ENCODE results near the gene CSPG4. TPM values are rescaled to one million over a fixed set of nuclear protein-coding genes. Genes with fewer than 3 reads are reported as not detected.

The CSPG4 gene
- total RNA-seq, 1 donor, result 86.8 TPM

DNA sequence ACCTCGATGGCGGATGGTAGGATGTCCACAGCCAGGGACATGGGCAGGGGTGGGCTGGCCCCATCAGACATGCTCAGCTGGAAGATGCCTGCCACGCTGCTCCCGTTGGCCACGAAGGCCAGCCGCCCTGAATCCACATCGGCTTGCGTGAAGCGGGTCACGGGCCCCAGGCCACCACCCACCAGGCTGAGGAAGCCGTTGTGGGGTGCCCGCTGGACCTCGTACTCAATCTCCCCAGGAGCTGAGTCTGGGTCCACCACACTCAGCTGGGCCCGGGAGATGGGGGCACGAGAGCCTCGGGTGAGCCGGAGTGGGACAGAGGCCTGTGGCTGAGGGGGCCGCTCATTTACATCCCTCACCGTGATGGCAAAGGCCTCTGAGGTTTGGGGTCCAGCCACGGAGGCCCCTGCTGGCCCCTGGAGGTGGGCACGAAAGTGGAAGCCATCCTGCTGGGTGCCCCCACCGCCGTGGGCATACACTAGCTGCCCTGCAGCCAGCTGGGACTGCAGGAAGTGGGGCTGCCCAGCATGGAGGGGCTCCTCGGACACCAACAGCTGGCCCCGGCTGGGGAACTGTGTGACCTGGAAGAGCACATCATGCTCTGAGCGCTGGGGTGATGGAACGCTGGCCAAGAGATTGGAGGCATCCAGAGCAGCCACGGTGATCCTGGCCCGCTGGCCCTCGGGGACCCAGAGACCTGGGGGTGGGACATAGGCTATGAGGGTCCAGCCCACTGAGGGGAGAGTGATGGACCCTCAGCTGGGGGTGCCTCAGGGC is 35.8 kb downstream of the CSPG4 start:
- no peak overlapping the region for H3K4me3 ChIP-seq (ENCODE audit: low read depth, low read length)
- TF ChIP-seq, protein P1, sequence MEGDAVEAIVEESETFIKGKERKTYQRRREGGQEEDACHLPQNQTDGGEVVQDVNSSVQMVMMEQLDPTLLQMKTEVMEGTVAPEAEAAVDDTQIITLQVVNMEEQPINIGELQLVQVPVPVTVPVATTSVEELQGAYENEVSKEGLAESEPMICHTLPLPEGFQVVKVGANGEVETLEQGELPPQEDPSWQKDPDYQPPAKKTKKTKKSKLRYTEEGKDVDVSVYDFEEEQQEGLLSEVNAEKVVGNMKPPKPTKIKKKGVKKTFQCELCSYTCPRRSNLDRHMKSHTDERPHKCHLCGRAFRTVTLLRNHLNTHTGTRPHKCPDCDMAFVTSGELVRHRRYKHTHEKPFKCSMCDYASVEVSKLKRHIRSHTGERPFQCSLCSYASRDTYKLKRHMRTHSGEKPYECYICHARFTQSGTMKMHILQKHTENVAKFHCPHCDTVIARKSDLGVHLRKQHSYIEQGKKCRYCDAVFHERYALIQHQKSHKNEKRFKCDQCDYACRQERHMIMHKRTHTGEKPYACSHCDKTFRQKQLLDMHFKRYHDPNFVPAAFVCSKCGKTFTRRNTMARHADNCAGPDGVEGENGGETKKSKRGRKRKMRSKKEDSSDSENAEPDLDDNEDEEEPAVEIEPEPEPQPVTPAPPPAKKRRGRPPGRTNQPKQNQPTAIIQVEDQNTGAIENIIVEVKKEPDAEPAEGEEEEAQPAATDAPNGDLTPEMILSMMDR (IDR thresholded peaks at IDR 0.05; ENCODE audit: insufficient read depth, low read depth, low read length), result no peak

DNA sequence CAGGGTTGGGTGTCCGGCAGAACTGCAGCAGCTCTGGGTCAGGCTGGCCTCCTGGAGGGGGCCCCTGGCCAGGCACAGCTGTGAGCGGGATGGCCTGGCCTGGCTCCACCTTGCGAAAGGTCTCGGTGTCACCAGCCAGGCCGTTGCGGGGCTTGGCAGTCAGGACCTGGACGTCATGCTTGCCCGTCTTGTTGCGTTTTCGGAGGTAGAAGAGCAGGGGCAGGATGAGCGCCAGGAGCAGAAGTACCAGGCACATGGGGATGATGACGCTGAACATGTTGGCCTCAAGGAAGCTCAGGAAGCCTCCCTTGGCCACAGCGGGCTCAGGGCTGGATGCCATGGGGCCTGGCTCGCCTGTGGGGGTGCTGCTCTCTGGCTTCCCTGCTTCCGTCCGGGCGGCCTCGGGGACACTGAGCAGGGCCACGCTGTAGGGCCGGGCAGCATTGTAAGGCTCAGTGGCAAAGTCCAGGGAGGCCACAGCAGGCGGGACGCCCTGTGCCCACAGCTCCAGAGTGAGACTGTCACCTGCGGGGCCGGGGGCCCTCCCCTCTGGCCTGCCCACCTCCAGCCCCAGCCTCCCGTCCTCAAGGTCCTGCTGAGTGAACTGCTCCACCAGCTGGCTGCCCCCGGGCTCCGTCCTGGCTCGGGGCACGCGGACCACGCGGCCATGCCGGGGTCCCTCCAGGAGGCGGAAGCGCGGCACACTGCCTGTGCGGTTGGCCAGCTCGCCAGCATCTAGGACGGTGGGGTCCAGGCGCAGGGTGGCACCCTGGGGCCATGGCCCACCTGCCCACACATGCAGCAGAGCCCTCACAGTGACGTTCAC is 36.9 kb downstream of the CSPG4 start:
- no peak for DNase-seq (ENCODE audit: low read depth)
- no peak overlapping the region for H3K4me3 ChIP-seq (ENCODE audit: low read depth, low read length)
- TF ChIP-seq, protein P1 (IDR thresholded peaks at IDR 0.05; ENCODE audit: insufficient read depth, low read depth, low read length), result no peak

More for the DNA sequence above, 35.8 kb downstream of the CSPG4 start:
- DNase-seq (ENCODE audit: low read depth), result no peak

DNA sequence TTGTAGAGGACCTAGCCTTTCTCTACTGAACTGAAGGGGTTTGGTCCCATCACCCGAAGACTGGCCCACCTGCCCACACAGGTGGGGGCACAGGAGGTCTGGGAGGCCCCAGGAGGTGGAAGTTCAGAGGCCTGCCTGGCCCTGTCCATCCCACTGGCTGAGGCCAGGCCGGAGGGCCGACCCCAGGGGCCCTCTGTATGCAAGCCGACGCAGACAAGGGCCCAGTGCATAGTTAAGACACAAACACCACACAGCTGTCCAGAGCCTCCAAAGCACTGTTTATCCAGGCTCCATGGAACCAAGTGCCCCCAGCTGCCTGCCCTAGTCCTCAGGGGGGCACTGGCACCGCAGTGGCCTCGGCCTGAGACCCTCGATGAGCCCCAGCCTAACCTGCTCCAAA is 38.3 kb downstream of the CSPG4 start:
- DNase-seq (ENCODE audit: low read depth), result no peak
- TF ChIP-seq, protein P1 (IDR thresholded peaks at IDR 0.05; ENCODE audit: insufficient read depth, low read depth, low read length), result no peak
- H3K4me3 ChIP-seq (ENCODE audit: low read depth, low read length), result no peak overlapping the region

DNA sequence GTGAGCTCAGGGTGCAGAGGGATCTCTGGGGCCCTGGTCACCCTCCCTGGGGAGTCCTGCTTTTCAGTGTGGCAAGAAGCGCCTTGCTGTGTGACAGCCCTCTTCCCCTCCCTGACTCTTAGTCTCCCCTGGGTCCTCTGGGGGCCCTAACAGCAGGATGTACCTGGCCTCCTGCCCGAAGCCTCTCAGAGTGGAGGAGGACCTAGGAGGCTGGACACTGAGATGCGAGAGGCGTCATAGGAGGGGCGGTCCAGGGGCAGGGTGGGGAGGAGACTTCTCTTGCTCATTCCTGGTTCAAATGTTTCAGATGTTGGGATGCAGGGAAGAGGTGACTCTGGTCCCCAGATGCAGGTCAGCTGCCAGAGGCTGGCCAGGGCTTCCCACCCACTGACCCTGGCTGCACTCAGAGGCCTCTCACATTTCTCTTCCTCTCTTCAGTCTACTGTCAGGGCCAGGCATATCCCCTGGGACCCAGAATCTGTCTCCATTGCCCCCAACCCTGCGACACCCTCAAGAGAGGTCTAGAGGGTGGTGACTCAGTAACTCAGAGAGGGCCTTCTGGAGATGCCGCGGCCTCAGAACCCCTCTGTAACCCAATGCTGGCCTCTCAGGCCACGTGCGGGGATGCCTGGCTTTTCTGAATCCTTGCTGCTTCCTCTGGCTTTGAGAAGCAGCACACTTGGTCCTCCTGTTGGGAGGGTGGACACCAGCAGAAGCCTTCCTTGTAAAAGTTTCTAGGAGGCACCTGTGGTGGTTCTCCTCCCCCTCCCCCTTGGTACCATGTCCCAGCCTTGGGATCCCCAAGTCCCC is 39.0 kb downstream of the CSPG4 start:
- H3K4me3 ChIP-seq (ENCODE audit: low read depth, low read length), result peak overlapping the region; percentile 7
- TF ChIP-seq, protein P1 (IDR thresholded peaks at IDR 0.05; ENCODE audit: insufficient read depth, low read depth, low read length), result no peak
- DNase-seq (ENCODE audit: low read depth), result peak; percentile 79

DNA sequence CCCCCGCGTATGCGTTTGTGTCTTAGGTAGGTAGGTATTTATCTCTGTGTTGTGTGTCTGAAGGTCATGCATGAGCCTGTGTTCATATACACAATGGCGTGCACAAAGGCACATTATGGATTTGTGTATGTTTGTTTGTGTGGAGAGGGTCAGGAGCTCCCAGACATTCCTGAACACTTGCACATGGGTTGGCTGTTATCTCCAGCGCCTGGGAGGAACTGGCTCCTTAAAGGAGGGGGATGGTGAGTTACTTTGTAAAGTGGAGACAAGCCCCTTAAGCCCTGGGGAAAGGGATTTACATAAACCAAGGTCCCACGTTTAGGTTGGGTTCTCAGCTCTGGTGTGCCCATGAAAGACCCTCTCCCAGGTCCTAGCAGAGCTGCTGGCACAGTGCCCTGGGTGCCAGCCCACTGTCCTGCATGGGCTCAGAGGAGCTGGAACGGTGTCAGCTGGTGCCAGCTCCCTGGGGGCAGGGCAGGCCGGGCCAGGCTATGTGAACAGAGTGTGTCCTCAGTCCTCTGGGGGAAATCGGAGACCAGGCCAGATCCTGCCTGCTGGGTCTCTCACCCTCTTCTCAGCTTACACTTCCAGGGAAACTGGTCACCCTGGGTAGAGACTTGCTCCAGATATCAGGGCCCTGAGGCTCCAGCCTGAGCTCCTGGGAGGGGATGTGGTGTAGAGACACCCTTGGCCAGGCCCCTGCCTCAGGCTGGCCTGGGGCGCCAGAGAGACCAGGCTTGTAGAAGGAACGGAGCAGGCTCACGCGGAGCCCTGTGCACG is 39.8 kb downstream of the CSPG4 start:
- peak overlapping the region; percentile 15 for H3K4me3 ChIP-seq (ENCODE audit: low read depth, low read length)
- DNase-seq (ENCODE audit: low read depth), result peak; percentile 90
- TF ChIP-seq, protein P1 (IDR thresholded peaks at IDR 0.05; ENCODE audit: insufficient read depth, low read depth, low read length), result no peak
